Erythroblast (primary cell): Measurements from ENCODE around the gene KDM1A.

Experiments
- GATA1 ChIP-seq: IDR thresholded peaks from 2 replicates; pipeline ENCODE4 v1.6.1; 2011; ENCODE audit warnings: low read depth, mild to moderate bottlenecking, control low read depth, low read length, moderate library complexity
- POLR2A ChIP-seq: IDR thresholded peaks from 2 replicates; pipeline ENCODE4 v1.6.1; 2011; ENCODE audit warnings: mild to moderate bottlenecking, low read length

GRCh38 chr1:23092447-23092846 lies 73.2 kb downstream of the KDM1A start:
- TF ChIP-seq POLR2A (no peak), GATA1 (no peak)
